Measurements from ENCODE around the gene LCN15. TPM values are rescaled to one million over a fixed set of nuclear protein-coding genes. Genes with fewer than 3 reads are reported as not detected.
A peak's percentile ranks its signal among the peaks of the same experiment; 100 is the strongest.
"Not testable (repeated sequence)": the region's sequence is repeated elsewhere in the genome, so short reads cannot be mapped to it uniquely, and the experiment has no call there.

Gene LCN15
- total RNA-seq, 1 experiment from 2014 or later: not detected

DNA sequence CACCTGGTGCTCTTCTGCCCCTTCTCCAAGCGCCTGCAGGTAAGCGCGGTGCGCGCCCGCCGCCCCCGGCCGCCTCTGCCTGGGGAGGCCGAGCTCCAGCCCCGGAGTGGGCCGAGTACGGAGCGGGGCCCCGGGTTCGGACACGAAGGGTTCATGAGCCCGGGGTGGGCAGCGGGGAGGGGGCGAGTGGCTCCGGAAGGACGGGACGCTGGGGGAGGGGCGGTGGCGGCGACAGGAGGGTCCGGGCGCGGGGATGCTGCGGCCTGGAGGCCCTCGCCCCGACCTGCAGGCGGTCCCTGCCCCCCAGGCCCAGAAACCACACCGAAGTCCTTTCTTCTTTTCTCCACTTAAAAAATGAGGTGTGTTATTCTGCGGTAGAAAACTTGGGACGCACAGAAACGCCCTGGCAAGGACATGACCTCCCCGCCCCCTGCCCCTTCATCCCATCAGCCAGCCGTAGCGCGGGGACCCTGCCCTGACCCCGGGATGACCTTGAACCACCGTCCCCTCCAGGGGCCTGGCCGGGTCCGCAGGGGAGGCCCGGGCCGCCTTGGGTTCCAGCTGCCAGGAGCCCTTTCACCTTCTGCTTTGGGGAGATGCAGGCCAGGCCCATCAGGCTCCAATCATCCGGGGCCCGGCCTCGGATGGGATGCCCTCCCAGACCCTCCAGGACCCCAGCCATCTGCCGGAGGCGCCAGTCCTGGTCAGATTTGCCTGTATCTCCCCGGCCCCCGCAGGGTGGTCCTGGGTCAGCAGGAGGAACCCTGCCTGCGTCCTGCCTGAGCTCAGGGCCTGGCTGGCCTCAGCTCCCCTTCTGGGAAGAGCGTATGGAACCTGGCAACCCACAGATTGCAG lies 51.4 kb downstream of the LCN15 start:
- Histone ChIP-seq H3K4me1 (ENCODE audit: insufficient read depth, low read length) (no peaks in the 10 kb centered on the region; the same call in 1 of the 2 replicates), H4K20me1 (ENCODE audit: low read length) (no peaks in the 10 kb centered on the region), H2AFZ (ENCODE audit: low read length) (0 out of 2 replicates have a peak overlapping the region, but pooled peaks have one; percentile 10), H3K4me2 (ENCODE audit: low read length) (peak overlapping the region; percentile 90), H3K9ac (ENCODE audit: low read length) (peak overlapping the region; percentile 53), H3K27me3 (ENCODE audit: low read length) (no peaks in the 10 kb centered on the region), H3K4me3 (ENCODE audit: low read length) (peak overlapping the region; percentile 70), H3K79me2 (ENCODE audit: low read length) (no peaks in the 10 kb centered on the region), H3K36me3 (ENCODE audit: low read depth, low read length) (no peaks in the 10 kb centered on the region), H3K9me3 (ENCODE audit: low read length) (no peaks in the 10 kb centered on the region), H3K9me2 (replicated peaks; ENCODE audit: low read length) (no peaks in the 10 kb centered on the region), H3K27ac (ENCODE audit: low read length) (no peak overlapping the region), H3F3A (ENCODE audit: low read length, unreplicated experiment) (no peaks in the 10 kb centered on the region)
- TF ChIP-seq EZH2phosphoT487 (IDR thresholded peaks at IDR 0.05; ENCODE audit: borderline replicate concordance, low read length) (no peak), EZH2 (IDR thresholded peaks at IDR 0.05; ENCODE audit: low read length, unreplicated experiment) (no peak), CTCF (conservative IDR thresholded peaks at IDR 0.05; ENCODE audit: low read depth, low read length) (no peak)
- ChIA-PET CTCF (no interaction called here), POLR2A (ENCODE audit: unreplicated experiment) (no interaction called here)
- ATAC-seq: 0 out of 2 replicates have a peak, but pooled peaks have one; percentile 8
- intact Hi-C loops (cut with micrococcal nuclease): no loop called here
- no TSS peak for BruUV-seq (replicated peaks)
- no peak for DNase-seq

GRCh38 chr9:136711751-136712689 lies 52.3 kb downstream of the LCN15 start, which contains the start of gene DIPK1B:
Gene DIPK1B, plus strand, starts transcription at chr9:136712572. Its CDS starts 94 bp downstream, at chr9:136712666.
- Histone ChIP-seq H3K36me3 (ENCODE audit: low read depth, low read length) (no peaks in the 10 kb centered on the region), H3K4me2 (ENCODE audit: low read length) (peak within 1 kb of the TSS; percentile 90), H3K9ac (ENCODE audit: low read length) (peak within 1 kb of the TSS; percentile 53), H2AFZ (ENCODE audit: low read length) (peak within 1 kb of the TSS; percentile 79), H4K20me1 (ENCODE audit: low read length) (no peaks in the 10 kb centered on the region), H3K4me1 (ENCODE audit: insufficient read depth, low read length) (no peaks in the 10 kb centered on the region; the same call in 1 of the 2 replicates), H3K27ac (ENCODE audit: low read length) (no peak within 1 kb of the TSS), H3K79me2 (ENCODE audit: low read length) (no peaks in the 10 kb centered on the region), H3K4me3 (ENCODE audit: low read length) (peak within 1 kb of the TSS; percentile 70), H3K9me3 (ENCODE audit: low read length) (no peaks in the 10 kb centered on the region), H3K27me3 (ENCODE audit: low read length) (no peaks in the 10 kb centered on the region), H3K9me2 (replicated peaks; ENCODE audit: low read length) (no peaks in the 10 kb centered on the region), H3F3A (ENCODE audit: low read length, unreplicated experiment) (no peaks in the 10 kb centered on the region)
- POLR2A ChIA-PET (ENCODE audit: unreplicated experiment): no interaction called here
- intact Hi-C loops (cut with micrococcal nuclease): no loop called here
- BruUV-seq (replicated peaks): no TSS peak
- CTCF ChIA-PET: no interaction called here
- peak; percentile 33 for ATAC-seq
- DNase-seq: no peak
- TF ChIP-seq CTCF (conservative IDR thresholded peaks at IDR 0.05; ENCODE audit: low read depth, low read length) (no peak), EZH2 (IDR thresholded peaks at IDR 0.05; ENCODE audit: low read length, unreplicated experiment) (no peak), EZH2phosphoT487 (IDR thresholded peaks at IDR 0.05; ENCODE audit: borderline replicate concordance, low read length) (no peak)

DNA sequence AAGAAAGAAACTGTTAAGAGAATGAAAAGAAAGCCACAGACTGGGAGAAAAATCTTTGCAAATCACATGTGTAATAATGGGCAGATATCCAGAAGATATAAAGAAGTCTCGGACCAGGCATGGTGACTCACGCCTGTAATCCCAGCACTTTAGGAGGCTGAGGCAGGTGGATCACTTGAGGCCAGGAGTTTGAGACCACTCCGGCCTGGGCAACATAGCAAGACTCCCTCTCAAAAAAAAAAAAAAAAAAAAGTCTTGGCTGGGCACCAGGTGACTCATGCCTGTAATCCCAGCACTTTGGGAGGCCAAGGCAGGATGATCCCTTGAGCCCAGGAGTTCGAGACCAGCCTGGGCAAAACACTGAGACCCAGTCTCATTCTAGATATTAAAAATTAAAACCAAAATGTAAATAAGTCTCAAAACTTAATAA lies 53.1 kb downstream of the LCN15 start:
- H3K9me3 ChIP-seq (ENCODE audit: low read length); H3K4me1 ChIP-seq (ENCODE audit: insufficient read depth, low read length); H3K4me3 ChIP-seq (ENCODE audit: low read length); H3K9me2 ChIP-seq (replicated peaks; ENCODE audit: low read length); H3K27me3 ChIP-seq (ENCODE audit: low read length); H4K20me1 ChIP-seq (ENCODE audit: low read length); CTCF ChIA-PET; H3F3A ChIP-seq (ENCODE audit: low read length, unreplicated experiment); H3K4me2 ChIP-seq (ENCODE audit: low read length); H3K9ac ChIP-seq (ENCODE audit: low read length); H2AFZ ChIP-seq (ENCODE audit: low read length); ATAC-seq; BruUV-seq (replicated peaks); H3K79me2 ChIP-seq (ENCODE audit: low read length); H3K36me3 ChIP-seq (ENCODE audit: low read depth, low read length); H3K27ac ChIP-seq (ENCODE audit: low read length); intact Hi-C loops (cut with micrococcal nuclease); POLR2A ChIA-PET (ENCODE audit: unreplicated experiment): not testable (repeated sequence)
- peak; percentile 51 for DNase-seq

Measured in PC-3 (cell line).